SK-N-SH (cell line): Measurements from ENCODE around the gene STAT1.

ENCODE experiments used
- CHD2 ChIP-seq: fragments of 150-350 bp; IDR thresholded peaks from 2 replicates; pipeline ENCODE4 v1.6.1; 2018; ENCODE audit warnings: low read length; ENCODE audit not compliant: partially characterized antibody
- FOXJ3 ChIP-seq: sonication (generic); formaldehyde crosslinking; IDR thresholded peaks from 2 replicates; pipeline ENCODE4 v1.5.1; 2020; ENCODE audit warnings: mild to moderate bottlenecking, missing genetic modification reagents
- FOXM1 ChIP-seq: IDR thresholded peaks from 2 replicates; pipeline ENCODE4 v1.4.0; 2012; ENCODE audit warnings: low read depth, mild to moderate bottlenecking
- NFIC ChIP-seq: IDR thresholded peaks from 2 replicates; pipeline ENCODE4 v1.4.0; 2012; ENCODE audit warnings: borderline replicate concordance
- RAD21 ChIP-seq: IDR thresholded peaks from 2 replicates; pipeline ENCODE4 v1.6.1; 2012; ENCODE audit warnings: mild to moderate bottlenecking, low read length
- RCOR1 ChIP-seq: fragments of 150-350 bp; IDR thresholded peaks from 2 replicates; pipeline ENCODE4 v1.6.1; 2017; ENCODE audit warnings: antibody characterized with exemption, low read length
- SIN3A ChIP-seq: IDR thresholded peaks from 2 replicates; pipeline ENCODE4 v1.6.1; 2012; ENCODE audit warnings: low read depth, mild to moderate bottlenecking, low read length, moderate library complexity, borderline replicate concordance
- TAF1 ChIP-seq: IDR thresholded peaks from 2 replicates; pipeline ENCODE4 v1.6.1; 2012; ENCODE audit warnings: low read depth, mild to moderate bottlenecking, low read length, moderate library complexity, borderline replicate concordance
- TF ChIP-seq, protein P1 (sequence below): fragments of 200-600 bp; sonication (generic); IDR thresholded peaks from 2 replicates; pipeline ENCODE4 v1.6.1; 2017; ENCODE audit warnings: antibody characterized with exemption, mild to moderate bottlenecking, moderate library complexity
- TF ChIP-seq, protein P2 (sequence below): IDR thresholded peaks from 2 replicates; pipeline ENCODE4 v1.4.0; 2012; ENCODE audit warnings: low read depth, borderline replicate concordance
- TF ChIP-seq, protein P3 (sequence below): fragments of 150-350 bp; IDR thresholded peaks from 2 replicates; pipeline ENCODE4 v1.6.1; 2017; ENCODE audit warnings: antibody characterized with exemption, low read length, low read depth, borderline replicate concordance

DNA sequence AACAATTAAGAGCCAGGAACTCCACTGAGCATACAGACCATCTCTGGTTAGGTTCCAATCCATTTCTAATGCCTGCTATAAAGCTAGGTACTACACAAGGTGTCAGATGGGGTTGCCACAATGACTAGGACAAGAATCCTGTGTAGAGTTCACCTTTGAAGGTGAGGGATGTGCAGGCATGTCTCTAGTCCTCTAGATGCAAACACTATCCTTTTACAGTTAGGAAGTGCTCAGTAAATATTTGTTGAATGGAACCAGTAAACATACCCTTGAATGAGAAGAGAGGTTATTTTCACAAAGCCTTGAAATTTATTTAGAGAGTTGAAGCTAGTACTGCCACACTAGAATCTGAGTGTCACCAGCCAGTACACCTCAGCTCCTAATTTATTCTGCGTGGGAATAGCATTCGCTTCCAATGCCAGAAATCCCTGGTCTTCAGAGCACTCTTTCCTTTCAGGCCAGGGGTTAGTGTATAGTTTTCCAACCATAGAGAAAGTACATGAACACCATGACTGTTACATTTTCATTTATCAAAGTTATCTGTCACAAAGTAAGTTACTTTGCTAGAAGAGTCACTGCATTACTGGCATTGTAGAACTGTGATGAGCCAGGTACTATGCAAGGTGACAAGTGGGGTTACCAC lies 48.3 kb downstream of the STAT1 start:
- TF ChIP-seq FOXJ3 (CRISPR knock-in tag) (no peak), NFIC (no peak), TAF1 (no peak), SIN3A (no peak), RAD21 (no peak), CHD2 (no peak), RCOR1 (no peak), FOXM1 (no peak)
- TF ChIP-seq, protein P1, sequence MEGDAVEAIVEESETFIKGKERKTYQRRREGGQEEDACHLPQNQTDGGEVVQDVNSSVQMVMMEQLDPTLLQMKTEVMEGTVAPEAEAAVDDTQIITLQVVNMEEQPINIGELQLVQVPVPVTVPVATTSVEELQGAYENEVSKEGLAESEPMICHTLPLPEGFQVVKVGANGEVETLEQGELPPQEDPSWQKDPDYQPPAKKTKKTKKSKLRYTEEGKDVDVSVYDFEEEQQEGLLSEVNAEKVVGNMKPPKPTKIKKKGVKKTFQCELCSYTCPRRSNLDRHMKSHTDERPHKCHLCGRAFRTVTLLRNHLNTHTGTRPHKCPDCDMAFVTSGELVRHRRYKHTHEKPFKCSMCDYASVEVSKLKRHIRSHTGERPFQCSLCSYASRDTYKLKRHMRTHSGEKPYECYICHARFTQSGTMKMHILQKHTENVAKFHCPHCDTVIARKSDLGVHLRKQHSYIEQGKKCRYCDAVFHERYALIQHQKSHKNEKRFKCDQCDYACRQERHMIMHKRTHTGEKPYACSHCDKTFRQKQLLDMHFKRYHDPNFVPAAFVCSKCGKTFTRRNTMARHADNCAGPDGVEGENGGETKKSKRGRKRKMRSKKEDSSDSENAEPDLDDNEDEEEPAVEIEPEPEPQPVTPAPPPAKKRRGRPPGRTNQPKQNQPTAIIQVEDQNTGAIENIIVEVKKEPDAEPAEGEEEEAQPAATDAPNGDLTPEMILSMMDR, result no peak
- TF ChIP-seq, protein P2, sequence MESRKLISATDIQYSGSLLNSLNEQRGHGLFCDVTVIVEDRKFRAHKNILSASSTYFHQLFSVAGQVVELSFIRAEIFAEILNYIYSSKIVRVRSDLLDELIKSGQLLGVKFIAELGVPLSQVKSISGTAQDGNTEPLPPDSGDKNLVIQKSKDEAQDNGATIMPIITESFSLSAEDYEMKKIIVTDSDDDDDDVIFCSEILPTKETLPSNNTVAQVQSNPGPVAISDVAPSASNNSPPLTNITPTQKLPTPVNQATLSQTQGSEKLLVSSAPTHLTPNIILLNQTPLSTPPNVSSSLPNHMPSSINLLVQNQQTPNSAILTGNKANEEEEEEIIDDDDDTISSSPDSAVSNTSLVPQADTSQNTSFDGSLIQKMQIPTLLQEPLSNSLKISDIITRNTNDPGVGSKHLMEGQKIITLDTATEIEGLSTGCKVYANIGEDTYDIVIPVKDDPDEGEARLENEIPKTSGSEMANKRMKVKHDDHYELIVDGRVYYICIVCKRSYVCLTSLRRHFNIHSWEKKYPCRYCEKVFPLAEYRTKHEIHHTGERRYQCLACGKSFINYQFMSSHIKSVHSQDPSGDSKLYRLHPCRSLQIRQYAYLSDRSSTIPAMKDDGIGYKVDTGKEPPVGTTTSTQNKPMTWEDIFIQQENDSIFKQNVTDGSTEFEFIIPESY, result no peak
- TF ChIP-seq, protein P3, sequence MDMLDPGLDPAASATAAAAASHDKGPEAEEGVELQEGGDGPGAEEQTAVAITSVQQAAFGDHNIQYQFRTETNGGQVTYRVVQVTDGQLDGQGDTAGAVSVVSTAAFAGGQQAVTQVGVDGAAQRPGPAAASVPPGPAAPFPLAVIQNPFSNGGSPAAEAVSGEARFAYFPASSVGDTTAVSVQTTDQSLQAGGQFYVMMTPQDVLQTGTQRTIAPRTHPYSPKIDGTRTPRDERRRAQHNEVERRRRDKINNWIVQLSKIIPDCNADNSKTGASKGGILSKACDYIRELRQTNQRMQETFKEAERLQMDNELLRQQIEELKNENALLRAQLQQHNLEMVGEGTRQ, result no peak
